Brain pericyte (primary cell): Measurements from ENCODE around the gene HAGHL.
"Not testable (repeated sequence)": the region's sequence is repeated elsewhere in the genome, so short reads cannot be mapped to it uniquely, and the experiment has no call there.

Experiments
- DNase-seq: peaks from one replicate; pipeline ENCODE4 v3.0.0-alpha.2; 2012; ENCODE audit warnings: low read depth, low spot score

Gene HAGHL

DNA sequence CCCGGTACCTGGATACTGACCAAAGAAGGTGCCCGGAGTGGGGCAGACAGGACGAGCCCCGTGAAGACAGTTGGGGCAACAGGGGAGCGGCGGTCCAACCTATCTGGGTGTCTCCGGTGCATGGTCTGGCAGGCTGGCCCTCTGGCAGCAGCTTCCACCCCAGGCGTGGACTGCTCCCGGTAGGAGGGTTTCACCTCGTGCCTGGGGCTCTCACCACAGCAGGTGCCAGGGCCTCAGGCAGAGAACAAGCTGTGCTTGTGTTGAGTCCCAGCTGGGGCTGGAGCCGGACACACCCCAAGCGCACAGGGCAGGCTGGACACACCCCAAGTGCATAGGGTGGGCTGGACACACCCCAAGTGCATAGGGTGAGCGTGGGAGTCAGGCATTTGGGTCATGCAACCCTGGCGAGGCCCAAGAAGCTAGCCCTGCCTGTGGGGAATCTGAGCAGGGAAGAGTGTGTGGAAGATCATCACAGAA is 19.8 kb upstream of the HAGHL start:
- no peak for DNase-seq

- DNase-seq = no peak
Observed at GRCh38 chr16:708019-708418, 18.9 kb upstream of the HAGHL start.

DNA sequence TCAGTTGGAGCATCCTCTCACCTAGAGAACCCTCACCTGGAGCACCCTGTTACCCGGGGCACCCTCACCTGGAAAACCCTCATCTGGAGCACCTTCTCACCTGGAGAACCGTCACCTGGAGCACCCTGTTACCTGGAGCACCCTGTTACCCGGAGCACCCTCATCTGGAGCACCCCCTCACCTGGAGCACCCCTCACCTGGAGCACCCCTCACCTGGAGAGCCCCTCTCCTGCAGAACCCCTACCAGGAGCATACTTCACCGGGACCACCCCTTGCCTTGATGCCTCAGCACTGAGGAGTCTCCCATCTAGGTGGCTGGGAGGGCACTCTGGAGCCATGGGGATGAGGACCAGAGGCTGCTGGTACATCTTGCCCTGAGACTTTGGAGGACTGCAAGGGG is 17.9 kb upstream of the HAGHL start:
- DNase-seq = no peak

GRCh38 chr16:709566-710499 is 17.1 kb upstream of the HAGHL start:
- no peak for DNase-seq

DNA sequence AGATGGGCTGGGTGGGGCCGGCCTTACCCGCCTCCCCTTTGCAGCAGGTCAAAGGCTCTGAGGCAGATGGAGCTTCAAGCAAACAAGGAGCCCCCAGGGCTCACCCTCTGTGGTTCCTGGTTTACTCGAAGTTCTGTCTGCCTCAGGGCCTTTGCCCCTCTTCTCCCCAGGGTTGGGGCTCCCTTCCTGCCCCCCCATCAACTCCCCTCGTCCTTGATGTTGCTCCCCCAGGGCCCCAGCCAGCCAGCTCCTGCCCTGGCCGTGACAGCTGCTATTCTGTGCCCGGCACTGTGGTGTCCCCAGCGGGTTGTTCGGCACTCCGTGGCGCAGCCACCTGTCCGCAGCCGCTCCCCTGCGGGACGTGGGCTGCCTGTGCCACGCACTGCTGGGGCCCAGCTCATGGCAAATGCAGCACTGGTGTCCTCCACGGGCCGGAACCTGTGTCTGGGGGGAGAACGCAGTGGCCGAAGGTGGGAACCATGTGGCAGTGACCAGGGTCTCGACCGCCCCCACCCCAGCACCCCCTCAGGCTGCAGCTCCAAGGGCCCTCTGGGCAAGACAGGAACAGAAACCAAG is 16.3 kb upstream of the HAGHL start:
- no peak for DNase-seq

DNA sequence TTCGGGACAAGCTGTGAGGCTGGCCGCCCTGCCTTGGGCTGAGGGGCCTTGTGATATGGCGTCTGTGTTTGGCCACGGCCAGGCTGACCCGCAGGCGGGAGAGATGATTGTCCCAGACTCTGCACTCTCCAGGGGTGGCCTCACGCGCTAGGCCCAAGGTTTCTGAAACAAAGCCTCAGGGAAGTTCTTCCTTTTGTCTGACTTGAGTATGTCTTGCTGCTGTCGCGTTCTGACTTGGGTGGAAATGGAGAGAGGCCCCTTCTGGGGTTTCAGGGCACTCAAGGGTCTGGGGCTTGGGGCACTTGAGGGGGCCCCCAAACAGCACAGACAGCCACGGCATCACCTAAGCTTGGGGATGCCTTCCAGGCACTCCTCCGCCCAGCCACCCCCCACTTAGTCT is 15.8 kb upstream of the HAGHL start:
- DNase-seq = no peak

DNA sequence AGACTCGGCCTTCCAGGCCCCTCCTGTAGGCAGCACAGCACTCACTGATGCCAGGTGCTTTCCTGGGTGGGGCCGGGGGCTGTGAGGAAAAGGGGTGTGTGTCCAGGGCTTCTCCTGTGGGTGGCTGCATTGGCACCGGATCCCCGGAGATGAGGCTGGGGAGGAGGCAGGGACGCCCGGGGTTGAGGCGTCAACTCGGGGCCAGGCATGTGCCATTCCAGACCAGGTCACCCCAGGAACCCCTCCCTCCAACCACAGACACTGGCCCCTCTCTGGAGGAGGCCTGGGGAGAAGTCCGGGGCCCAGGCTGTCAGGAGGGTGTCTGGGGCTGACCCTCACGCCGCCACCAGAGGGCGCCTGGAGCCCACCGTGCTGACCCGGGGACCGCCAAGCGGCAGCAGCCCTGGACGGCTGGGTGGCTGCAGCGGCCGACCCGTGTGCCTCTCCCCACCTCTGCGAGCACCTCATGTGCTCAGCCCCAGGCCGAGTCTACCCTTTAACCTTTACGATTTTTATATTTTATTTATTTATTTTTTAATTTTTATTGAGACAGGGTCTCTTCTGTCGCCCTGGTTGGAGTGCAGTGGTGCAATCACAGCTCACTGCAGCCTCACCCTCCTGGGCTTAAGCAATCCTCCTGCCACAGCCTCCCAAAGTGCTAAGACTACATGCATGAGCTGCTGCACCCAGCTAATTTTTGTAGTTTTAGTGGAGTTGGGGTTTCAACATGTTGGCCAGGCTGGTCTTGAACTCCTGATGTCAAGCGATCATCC is 15.2 kb upstream of the HAGHL start:
- no peak for DNase-seq

DNA sequence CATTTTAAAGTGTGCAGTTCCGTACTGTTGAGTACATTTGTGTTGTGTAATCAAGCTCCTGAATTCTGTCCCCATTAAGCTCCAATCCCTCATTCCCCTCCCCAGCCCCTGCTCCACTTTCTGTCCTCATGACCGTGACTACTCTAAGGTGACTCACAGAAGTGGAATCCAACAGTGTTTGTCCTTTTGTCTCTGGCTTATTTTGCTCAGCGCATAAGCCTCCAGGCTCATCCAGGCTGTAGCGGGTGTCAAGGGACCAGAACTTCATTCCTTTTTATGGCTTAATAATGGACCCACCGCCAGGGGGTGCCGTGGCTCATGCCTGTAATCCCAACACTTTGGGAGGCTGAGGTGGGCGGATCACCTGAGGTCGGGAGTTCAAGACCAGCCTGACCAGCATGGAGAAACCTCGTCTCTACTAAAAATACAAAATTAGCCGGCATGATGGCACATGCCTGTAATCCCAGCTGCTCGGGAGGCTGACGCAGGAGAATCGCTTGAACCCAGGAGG is 14.1 kb upstream of the HAGHL start:
- DNase-seq = not testable (repeated sequence)

GRCh38 chr16:714079-714478 is 12.8 kb upstream of the HAGHL start:
- no peak for DNase-seq

DNA sequence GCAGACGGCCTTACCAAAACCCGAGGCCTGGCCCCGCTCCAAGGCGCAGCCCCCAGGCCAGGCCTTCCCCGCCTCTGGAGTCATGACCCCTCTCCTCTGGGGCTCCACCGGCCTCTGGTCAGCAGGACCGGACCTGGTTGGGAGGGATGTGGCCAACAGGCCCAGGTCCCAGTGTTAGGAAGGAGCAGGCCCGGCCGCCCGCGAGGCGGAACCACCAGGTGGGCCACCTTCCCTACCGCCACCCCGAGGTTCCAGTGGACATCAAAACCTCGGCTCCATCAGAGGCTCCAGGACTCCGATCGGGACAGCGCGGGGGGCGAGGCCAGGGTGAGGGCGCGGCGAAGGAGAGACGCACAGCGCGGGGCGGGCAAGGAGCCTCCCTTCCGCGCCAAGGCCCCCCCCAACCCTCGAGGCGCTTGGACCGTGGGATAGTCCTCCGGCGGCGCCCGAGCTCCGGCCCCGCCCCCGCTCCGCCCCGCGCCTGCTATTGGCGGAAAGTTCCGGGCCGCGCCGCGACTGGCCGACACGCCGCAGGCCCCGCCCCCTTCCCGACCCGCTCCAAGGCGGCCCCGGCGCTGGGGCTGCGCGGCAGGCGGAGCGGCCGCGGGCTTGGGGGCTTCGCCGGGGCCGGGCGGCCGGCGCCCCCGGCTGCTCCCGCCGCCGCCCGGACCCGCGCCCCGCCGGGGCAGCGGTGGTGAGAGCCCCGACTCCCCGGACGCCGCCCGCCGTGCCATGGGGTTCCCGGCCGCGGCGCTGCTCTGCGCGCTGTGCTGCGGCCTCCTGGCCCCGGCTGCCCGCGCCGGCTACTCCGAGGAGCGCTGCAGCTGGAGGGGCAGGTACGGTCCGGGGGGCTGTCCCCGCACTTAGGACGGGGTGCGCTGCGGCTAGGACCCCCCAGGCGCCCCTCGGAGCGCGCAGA is 12.1 kb upstream of the HAGHL start, which contains the start of gene METRN:
TSS of gene METRN (plus strand) at position 561 of the 919 bp plus-strand sequence. CDS start at position 733, 172 bp downstream.
- no peak for DNase-seq

GRCh38 chr16:715477-716199 is 11.3 kb upstream of the HAGHL start:
- DNase-seq = no peak

- DNase-seq = no peak
Observed at GRCh38 chr16:716200-716568, 10.7 kb upstream of the HAGHL start.

- no peak for DNase-seq
Observed at GRCh38 chr16:716768-717325, 10.1 kb upstream of the HAGHL start.

GRCh38 chr16:717450-718245 is 9.3 kb upstream of the HAGHL start:
- no peak for DNase-seq

DNA sequence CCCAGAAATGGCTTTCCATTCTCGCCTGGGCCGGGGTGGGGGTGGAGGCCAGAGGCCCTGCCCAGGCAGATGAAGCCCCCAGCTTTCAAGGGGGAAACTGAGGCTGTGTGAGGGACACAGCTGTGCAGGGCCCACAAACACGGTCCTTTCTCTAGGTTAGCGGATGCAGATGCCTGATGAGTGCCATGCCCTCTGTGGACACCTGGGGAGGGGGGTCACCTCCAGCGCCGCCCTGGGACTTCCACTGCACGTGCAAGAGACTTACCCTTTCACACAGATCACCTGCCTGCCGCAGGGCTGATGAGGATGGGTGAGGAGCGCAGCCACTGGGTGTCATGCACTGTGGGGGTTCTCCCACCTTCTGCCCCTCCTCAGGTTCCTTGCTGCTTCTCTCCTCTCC is 8.5 kb upstream of the HAGHL start:
- DNase-seq = no peak

DNA sequence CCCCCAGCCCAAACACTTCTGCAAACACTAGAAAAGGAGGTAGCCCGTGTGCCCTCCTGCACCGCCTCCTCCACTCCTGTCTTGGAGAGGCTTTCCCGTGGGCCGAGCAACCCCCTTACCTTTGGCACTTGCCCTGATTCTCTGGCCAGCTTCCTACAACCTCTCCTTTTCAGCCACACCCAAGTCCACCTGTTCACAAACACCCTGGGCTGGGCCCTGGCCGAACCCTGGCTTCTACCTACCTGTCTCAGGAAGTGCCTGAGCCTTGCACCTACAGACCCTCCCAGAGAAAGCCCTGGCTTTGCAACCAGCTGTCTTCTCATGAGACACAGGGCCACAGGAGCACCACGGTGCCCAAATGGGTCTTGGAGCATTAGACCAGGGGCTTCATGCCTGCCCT is 8.0 kb upstream of the HAGHL start:
- no peak for DNase-seq

GRCh38 chr16:719815-720446 is 7.0 kb upstream of the HAGHL start:
- DNase-seq = no peak

- DNase-seq = no peak
Observed at GRCh38 chr16:720447-720989, 6.4 kb upstream of the HAGHL start.
